SU-DHL-6 (cell line): ENCODE measurements around the gene RMDN3.

ENCODE experiments used
- EZH2phosphoT487 ChIP-seq: fragments of 200-600 bp; sonication (generic), shearing (Covaris generic); conservative IDR thresholded peaks from 2 replicates; pipeline ENCODE4 v1.6.1; 2018; ENCODE audit warnings: mild to moderate bottlenecking, antibody characterized with exemption, low read length, moderate library complexity, mixed read lengths
- TF ChIP-seq, protein P1 (sequence below): fragments of 200-600 bp; sonication (generic); IDR thresholded peaks from one replicate; pipeline ENCODE4 v1.5.1; 2017; ENCODE audit warnings: antibody characterized with exemption, mild to moderate bottlenecking, low read length, moderate library complexity; ENCODE audit not compliant: insufficient read depth, poor library complexity, severe bottlenecking

DNA sequence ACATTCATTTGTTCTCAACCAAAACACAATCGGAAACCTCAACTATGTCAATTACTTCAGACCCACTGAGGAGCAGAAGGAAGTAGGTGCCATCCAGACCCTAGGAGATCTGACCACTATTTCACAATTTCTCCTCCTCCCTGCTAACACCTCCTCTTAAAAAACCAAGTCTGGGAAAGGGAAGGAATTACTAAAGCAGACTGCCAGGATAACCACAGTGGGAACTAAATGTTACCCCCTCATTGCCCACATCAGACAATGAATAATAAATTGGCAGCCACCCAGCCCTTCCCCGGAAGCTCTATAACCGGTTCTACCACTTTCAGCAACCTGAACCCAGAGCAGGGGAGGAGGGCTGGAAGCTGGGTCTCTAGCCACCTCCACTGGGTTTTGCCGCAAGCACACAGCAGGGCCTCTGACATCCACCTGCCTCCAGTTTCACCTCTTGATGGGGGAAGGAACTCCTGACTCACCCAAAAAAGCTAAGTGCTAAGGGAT lies 32.3 kb upstream of the RMDN3 start:
- TF ChIP-seq, protein P1, sequence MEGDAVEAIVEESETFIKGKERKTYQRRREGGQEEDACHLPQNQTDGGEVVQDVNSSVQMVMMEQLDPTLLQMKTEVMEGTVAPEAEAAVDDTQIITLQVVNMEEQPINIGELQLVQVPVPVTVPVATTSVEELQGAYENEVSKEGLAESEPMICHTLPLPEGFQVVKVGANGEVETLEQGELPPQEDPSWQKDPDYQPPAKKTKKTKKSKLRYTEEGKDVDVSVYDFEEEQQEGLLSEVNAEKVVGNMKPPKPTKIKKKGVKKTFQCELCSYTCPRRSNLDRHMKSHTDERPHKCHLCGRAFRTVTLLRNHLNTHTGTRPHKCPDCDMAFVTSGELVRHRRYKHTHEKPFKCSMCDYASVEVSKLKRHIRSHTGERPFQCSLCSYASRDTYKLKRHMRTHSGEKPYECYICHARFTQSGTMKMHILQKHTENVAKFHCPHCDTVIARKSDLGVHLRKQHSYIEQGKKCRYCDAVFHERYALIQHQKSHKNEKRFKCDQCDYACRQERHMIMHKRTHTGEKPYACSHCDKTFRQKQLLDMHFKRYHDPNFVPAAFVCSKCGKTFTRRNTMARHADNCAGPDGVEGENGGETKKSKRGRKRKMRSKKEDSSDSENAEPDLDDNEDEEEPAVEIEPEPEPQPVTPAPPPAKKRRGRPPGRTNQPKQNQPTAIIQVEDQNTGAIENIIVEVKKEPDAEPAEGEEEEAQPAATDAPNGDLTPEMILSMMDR, result no peak
- TF ChIP-seq EZH2phosphoT487, result no peak
